Loucy (cell line): Measurements from ENCODE around the gene MRGPRX3.

Experiments used
- EZH2phosphoT487 ChIP-seq: fragments of 200-600 bp; IDR thresholded peaks from 2 replicates; pipeline ENCODE4 v1.6.1; 2018; ENCODE audit warnings: antibody characterized with exemption, mild to moderate bottlenecking, moderate library complexity, borderline replicate concordance
- TF ChIP-seq, protein P1 (sequence below): fragments of 200-600 bp; sonication (generic); conservative IDR thresholded peaks from 2 replicates; pipeline ENCODE4 v1.5.1; 2014; ENCODE audit warnings: mild to moderate bottlenecking, antibody characterized with exemption, low read length

GRCh38 chr11:18088966-18089365, 43.4 kb upstream of the MRGPRX3 start:
- TF ChIP-seq, protein P1, sequence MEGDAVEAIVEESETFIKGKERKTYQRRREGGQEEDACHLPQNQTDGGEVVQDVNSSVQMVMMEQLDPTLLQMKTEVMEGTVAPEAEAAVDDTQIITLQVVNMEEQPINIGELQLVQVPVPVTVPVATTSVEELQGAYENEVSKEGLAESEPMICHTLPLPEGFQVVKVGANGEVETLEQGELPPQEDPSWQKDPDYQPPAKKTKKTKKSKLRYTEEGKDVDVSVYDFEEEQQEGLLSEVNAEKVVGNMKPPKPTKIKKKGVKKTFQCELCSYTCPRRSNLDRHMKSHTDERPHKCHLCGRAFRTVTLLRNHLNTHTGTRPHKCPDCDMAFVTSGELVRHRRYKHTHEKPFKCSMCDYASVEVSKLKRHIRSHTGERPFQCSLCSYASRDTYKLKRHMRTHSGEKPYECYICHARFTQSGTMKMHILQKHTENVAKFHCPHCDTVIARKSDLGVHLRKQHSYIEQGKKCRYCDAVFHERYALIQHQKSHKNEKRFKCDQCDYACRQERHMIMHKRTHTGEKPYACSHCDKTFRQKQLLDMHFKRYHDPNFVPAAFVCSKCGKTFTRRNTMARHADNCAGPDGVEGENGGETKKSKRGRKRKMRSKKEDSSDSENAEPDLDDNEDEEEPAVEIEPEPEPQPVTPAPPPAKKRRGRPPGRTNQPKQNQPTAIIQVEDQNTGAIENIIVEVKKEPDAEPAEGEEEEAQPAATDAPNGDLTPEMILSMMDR: no peak
- TF ChIP-seq EZH2phosphoT487: no peak
